HG03095 (cell line): ENCODE data around the gene TTLL11.

ENCODE experiments used
- ATAC-seq: cut with Tn5 transposase; IDR thresholded peaks from one replicate; pipeline ENCODE4 v1.9.1; 2021; ENCODE audit warnings: moderate library complexity; ENCODE audit not compliant: unreplicated experiment

Gene TTLL11

GRCh38 chr9:121887553-121888437, 205.3 kb downstream of the TTLL11 start:
- no peak for ATAC-seq

GRCh38 chr9:121886759-121887485, 206.2 kb downstream of the TTLL11 start:
- ATAC-seq = no peak

- no peak for ATAC-seq
These were observed 207.7 kb downstream of the TTLL11 start for GRCh38 chr9:121885345-121885901.

- ATAC-seq = no peak
These were observed 209.0 kb downstream of the TTLL11 start for GRCh38 chr9:121884057-121884541.

- ATAC-seq = no peak
These were observed 209.6 kb downstream of the TTLL11 start for GRCh38 chr9:121883281-121884056.

GRCh38 chr9:121881920-121882500, 211.1 kb downstream of the TTLL11 start:
- no peak for ATAC-seq

- no peak for ATAC-seq
These were observed 212.7 kb downstream of the TTLL11 start for GRCh38 chr9:121880343-121880898.

GRCh38 chr9:121878271-121878822, 214.8 kb downstream of the TTLL11 start:
- no peak for ATAC-seq

GRCh38 chr9:121876658-121877271, 216.3 kb downstream of the TTLL11 start:
- no peak for ATAC-seq

- ATAC-seq = no peak
These were observed 216.9 kb downstream of the TTLL11 start for GRCh38 chr9:121876255-121876654.

- ATAC-seq = no peak
These were observed 218.6 kb downstream of the TTLL11 start for GRCh38 chr9:121874524-121874923.

- no peak for ATAC-seq
These were observed 221.6 kb downstream of the TTLL11 start for GRCh38 chr9:121871431-121872025.

- no peak for ATAC-seq
These were observed 222.8 kb downstream of the TTLL11 start for GRCh38 chr9:121870271-121870670.

GRCh38 chr9:121868626-121869025, 224.5 kb downstream of the TTLL11 start:
- ATAC-seq = no peak

GRCh38 chr9:121866927-121867326, 226.2 kb downstream of the TTLL11 start:
- ATAC-seq = no peak

GRCh38 chr9:121865884-121866283, 227.2 kb downstream of the TTLL11 start:
- no peak for ATAC-seq

GRCh38 chr9:121865060-121865459, 228.0 kb downstream of the TTLL11 start:
- no peak for ATAC-seq

- no peak for ATAC-seq
These were observed 229.2 kb downstream of the TTLL11 start for GRCh38 chr9:121863955-121864354.
